Airway epithelial cell (primary cell): ENCODE results near the gene HPSE2. TPM values are rescaled to one million over a fixed set of nuclear protein-coding genes. Genes with fewer than 3 reads are reported as not detected.

Experiments used
- total RNA-seq: library from RNA; depleted of rRNA; stranded (reverse); fragments of >200 nt; gene quantifications from 2 replicates; pipeline ENCODE4 v1.2.3, GENCODE V29; 2015

HPSE2 gene
- total RNA-seq, result not detected in 2 replicates

GRCh38 chr10:99235658-99236626, at the start of gene HPSE2:
Gene HPSE2 (minus strand): TSS chr10:99235852.

GRCh38 chr10:98446661-98447221, 788.9 kb downstream of the HPSE2 start, which contains the start of gene HPS1:
Gene HPS1 (minus strand): TSS chr10:98446935. CDS start chr10:98443240, 3,695 bp downstream.

GRCh38 chr10:98414932-98415730, 820.5 kb downstream of the HPSE2 start, which contains the start of gene PYROXD2:
Gene PYROXD2 (minus strand): TSS chr10:98415182. CDS start chr10:98415135, 47 bp downstream.

Other genes starting within 250 kb of the HPSE2 start
- gene CNNM1, start 93.5 kb upstream of the HPSE2 start, total RNA-seq, result 0.14 TPM in 1 of 2 replicates, not detected in the other
- 30.0 and 45.3 TPM in 2 replicates for gene GOT1, start 194.8 kb upstream of the HPSE2 start, total RNA-seq